SKM-1 (cell line): ENCODE measurements around the gene IFNLR1.

Experiments
- DNase-seq: peaks from one replicate; lab custom pipeline; 2025; ENCODE audit not compliant: unreplicated experiment; lab: John Stamatoyannopoulos, UW

IFNLR1 gene

DNA sequence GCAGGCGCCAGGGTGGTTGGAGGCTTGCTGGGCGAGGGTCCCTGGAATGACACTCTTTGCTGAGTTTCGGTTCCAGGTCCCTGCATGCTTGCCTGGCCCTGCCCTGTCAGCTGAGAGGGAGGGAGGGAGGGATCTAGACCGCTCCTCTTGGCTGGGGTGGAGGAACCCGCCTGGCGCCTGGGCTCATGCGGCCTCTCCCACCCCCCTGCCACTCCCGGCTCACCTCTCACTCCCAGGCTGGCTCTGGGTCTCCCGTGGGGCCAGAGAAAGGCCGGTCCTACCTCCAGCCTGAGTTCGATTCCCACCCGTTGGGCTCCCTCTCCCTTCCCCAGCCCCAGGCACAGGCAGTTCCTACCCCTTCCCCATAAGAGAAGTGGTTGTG, 19.0 kb upstream of the IFNLR1 start:
- DNase-seq = no peak

DNA sequence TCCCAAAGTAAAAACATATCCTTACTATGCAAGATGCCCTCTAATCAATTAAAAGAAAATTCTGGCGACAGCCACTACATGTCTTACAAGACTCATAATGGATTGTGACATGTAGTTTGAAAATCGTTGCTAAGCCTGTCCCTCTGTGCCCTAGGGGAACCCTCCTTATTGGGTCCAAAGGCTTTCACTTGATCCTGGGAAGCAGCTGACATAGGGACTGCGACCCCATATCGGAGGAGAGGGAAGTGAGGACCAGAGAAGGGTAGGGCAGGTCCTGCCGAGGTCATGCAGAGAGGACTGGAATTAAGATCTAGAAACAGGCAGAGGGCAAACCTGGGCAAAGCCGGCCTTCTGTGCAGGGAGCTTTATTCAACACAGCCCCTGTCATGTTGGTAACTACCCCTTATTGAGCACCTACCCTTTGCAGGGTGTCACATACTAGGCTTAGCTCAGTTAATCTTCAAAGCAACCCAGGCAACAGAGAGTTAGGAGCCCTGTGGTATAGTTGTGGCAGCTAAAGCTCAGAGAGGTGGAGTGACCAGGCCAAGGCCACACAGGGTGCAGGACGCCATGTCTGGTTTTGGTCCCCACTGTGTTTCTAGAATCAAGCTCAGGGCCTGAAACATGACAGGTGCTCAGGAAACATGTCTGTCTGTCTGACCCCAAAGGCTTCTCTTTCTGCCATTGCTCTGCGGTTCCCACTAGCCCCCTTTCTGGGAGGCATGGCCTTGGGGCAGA, 18.4 kb upstream of the IFNLR1 start:
- no peak for DNase-seq

DNA sequence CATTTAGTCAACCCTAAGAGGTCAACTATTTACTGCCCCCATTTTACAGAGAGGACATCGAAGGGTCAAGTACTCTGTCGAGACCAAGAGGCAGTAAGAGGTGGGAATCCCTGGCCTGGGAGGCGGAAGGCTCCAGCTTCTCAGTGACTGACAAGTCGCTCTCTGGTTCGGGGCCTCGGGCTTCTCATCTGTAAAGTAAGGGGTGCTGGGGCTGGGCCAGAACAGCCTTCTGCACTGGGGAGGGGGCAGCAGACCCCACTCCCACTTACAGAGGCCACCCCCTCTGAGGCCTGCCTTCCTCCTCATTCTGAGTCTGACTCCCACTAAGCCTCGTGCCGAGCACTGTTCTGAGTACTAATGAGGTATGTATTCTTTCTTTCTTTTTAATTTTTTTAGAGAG, 17.0 kb upstream of the IFNLR1 start:
- no peak for DNase-seq

DNA sequence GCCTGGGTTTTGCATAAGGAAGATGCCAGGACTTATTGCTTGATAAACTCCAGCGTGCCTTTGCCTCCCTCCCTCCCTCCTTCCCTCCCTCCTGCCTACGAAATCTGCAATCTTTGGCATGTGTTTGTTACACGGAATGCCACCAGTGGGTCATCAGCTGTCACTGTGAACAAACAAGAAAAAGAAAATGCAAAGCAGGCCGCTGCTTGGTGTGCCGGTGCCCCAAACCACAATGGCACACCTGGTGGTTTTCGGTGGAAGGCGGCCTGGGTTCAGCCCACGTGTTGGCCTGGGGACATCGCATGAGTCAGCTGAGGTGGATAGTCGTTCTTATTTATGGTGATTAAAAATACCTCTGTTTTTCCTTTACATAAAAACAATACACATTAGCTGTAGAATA, 16.3 kb upstream of the IFNLR1 start:
- DNase-seq = no peak

DNA sequence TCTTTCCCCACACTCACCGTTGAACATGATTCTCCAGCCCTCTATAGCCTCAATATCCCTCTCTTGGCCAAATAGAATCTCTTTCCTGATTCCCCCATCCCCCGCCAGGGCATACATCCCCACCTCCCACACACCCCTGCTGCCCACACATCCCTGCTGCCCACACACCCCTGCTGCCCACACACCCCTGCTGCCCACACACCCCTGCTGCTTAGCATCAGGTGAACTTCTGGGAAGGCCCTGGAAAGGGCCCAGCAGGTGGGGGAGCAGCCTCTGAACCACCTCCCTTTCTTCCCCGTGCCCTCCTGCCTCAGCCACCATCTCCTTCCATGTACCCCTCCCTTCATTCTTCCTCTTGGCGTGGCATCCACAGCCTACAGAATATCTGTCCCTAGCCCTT, 15.9 kb upstream of the IFNLR1 start:
- DNase-seq = no peak

DNA sequence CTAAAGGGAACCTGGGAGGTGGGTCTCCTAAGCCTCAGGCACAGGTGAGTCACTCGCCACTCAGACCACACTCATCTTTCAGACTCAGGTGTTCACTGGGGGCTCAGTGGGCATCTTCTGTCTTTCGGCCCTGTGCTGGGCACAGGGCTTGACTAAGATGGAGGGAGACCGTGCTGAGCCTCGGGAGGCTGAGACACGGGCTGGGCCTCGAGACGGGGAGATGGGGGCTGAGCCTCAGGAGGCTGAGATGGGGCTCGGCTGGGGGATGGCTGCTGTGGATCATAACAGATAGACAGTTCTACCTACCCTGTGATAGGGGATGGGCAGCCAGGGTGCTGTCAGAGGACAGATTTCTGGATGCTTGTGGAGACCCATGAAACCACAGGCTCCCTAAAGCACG, 15.5 kb upstream of the IFNLR1 start:
- no peak for DNase-seq

DNA sequence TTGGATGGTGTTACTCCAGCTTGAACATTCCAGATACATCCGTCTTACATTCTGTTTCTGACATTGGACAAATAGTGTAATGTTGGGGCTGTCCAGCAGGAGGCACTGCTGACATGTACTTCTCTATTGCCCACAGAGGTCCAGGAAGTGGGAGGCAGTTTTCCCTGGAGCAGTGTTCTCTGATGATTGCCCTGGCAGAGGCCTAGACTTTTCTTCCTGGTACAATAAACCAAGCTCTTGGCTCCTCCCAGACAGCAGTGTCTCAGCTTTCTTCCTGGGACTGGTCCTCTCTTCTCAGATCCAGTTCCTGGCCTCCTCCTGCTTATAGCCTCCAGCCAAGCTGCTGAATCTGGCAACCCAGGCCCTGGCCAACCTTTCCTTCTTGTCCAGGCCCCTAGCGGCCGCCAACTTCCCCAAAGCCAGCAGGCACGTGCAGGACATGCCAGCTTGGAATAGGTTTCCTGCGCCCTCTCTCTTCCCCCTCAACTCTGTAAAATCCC, 14.9 kb upstream of the IFNLR1 start:
- peak; percentile 7 for DNase-seq

DNA sequence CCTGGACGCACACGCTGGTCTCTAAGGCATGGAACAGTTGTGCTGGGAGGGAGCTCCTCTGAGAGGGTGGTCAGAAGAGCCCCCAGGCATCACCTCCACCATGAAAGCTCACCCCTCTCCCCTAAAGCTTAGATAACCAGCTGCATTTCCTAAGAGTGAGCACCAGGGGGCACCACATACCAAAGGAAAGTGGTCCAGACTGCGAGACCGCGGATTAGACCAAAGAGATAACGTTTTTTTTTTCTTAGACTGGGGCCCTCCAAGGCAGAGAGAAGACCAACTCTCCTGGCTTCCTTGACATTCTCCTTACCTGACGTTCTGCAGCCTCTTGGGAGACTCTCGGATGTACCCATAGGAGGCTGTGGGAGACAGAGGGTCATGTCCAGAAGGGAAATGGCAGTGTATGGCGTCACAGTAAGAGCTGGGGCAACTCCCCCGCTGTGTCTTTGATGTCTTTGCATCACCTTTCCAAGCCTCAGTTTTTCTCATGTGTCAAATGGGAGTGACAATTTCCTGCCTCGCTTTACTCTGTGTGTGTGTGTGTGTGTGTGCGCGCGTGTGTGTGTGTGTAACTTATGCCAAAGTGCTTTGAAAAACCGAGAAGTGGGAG, 12.3 kb upstream of the IFNLR1 start:
- DNase-seq = no peak

DNA sequence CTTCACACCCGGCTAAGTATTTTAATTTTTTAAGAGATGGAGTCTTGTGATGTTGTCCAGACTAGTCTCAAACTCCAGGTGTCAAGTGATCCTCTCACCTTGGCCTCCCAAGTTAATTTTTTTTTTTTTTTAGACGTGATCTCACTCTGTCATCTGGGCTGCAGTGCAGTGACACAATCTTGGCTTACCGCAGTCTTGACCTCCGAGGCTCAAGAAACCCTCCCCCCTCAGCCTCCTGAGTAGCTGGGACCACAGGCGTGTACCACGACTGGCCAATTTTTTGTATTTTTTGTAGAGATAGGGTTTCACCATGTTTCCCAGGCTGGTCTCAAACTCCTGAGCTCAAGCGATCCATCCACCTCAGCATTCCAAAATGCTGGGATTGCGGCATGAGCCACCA, 11.7 kb upstream of the IFNLR1 start:
- DNase-seq = no peak

DNA sequence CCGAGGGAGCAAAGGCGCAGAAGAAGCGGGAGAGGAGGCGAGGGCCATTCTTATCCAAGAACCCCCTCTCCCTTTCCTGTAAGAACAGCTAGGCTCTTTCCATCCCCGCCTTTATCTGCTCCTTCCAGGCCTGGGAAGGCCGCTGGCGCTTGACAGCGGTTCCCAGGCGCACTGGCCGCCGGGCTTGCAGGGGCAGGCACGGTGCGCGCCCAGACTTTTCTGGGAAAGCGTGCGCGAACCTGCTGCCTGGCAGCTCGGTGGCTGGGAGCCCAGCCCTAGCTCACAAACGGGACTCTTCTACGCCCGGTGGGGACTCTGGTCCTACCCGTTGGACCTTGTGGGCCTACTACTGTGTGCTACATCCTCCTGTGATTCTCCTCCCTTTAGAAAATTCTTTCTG, 8.8 kb upstream of the IFNLR1 start:
- DNase-seq = no peak

DNA sequence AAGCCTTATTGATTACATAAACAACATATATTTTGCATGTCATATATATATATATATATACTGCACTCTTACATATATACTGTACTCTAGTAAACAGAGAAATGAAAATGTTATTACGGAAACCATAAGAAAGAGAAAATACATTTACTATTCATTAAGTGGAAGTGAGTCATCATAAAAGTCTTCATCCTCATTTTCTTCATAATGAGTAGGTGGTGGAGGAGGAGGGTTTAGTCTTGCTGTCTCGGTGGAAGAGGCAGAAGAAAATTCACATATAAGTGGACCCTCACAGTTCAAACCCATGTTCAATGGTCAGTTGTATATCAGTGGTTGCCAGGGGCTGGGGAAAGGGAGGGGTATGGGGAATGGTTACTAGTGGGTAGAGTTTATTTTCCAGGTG, 8.0 kb upstream of the IFNLR1 start:
- no peak for DNase-seq

DNA sequence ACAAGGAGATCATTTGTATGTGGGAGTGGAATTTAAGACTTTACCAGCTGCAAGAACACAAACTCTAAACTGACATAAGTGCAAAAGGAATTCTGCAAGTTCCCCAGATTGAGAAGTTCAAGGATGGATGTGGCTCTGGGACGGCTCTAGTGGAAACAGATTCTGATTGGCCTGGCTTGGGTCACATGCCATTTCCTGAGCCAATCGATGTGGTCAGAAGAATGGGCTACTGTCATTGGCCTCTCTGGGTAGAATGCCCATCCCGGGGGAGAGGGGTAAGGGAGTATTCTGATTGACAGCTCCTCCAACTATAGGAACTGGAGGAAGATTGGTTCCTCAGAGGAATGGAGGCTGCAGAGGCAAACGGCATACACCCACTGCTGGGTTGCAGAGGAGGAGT, 6.0 kb upstream of the IFNLR1 start:
- DNase-seq = no peak

DNA sequence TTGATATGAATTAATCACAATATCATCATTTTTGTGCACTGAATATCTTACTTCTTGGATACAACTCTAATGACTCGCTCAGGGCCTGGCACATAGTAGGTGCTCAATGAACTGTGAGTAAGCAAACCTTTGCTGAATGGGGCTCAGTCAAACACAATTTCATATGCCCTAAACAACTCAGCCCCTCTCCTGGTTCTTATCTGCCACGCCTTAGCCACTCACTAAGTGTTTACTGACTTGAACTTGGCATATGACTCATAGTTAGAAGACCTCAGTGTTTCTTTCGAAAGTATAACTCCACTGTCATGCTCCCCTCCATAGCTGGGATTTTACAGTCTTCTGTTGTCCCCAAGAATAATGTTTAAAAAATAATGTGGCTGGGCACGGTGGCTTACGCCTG, 4.8 kb upstream of the IFNLR1 start:
- no peak for DNase-seq

DNA sequence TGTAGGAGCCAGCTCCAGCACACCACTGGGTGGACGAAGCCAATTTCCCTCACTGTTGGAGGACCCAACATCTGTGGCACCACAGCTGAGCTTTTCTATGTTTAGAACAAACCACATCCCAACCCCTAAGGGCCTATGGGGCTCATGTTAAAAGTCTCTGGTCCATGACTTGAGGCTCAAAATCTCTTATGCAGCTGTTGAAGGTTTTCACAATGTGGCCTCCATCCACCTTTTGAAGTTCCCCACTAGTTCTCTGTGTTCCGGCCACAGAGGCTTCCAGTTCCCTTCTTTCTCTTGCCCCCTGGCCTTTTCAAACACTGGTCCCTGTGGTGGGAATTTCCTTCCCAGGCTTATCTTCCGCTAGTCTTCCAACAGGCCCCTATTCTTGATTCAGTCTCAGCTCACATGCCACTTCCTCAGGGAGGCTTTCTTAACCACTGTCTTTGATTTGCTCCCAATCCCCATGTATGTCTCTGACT, 3.9 kb upstream of the IFNLR1 start:
- DNase-seq = no peak

DNA sequence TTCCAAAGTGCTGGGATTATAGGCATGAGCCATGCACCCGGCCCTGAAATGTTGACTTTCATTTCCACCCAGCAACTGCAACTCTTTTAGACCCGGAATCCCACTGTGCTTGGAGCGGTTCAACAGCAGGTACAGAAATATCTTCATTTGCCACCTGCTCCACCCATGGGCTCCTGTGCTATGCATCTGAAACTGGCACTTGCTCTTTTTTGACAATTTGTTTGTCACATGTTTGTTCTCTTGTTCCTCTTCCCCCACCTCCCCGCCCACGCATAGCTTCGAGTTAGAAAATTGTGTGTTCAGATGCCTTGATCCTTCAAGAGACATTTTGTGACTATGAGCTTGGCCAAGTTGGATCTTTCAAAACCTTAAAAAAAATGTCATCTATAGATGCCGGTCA, 2.4 kb upstream of the IFNLR1 start:
- DNase-seq = no peak

DNA sequence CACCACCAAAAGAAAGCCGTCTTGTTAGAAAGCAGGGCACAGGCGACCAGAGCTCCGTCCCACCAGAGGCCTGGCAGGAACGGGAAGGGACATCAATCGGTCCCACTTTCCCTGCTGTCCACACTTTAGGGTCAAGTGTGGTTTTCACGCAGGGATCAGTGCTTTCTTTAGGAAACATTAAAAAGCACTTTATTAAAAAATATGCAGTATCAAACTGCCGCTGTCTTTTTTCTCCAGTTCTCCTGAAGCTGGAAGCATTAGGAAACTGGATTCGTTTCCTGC, 437 bp downstream of the IFNLR1 start:
- no peak for DNase-seq

DNA sequence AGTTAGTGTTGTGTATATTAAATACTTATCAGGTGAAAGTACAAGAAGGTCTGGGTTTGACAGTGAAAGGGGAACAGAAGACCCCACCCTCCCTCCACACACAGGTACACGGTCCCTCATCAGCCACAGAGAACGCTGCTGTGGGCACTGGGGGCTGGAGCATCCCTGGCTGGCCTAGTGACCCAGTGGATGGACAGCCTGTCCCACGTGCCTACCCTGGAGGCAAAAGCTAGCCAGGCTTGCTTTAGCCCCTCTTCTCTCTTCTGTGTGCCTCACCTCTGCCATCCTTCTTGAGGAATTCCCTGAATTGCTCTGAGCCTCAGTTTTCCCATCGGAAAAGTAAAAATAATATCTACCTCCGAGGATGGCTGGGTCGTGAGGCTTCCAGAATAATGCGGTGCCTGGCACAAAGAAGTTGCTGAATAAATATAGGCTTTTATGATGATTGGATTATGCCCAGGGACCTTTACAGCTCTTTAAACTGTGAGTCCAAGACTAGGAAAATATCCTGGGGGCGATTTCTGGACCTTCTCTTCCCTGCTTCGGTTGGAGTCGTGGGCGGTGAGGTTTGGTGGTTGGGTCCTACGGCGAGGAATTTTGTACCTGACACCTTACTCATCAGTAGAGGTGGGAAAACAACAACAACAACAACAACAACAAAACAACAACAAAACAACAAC, 918 bp downstream of the IFNLR1 start:
- DNase-seq = no peak

DNA sequence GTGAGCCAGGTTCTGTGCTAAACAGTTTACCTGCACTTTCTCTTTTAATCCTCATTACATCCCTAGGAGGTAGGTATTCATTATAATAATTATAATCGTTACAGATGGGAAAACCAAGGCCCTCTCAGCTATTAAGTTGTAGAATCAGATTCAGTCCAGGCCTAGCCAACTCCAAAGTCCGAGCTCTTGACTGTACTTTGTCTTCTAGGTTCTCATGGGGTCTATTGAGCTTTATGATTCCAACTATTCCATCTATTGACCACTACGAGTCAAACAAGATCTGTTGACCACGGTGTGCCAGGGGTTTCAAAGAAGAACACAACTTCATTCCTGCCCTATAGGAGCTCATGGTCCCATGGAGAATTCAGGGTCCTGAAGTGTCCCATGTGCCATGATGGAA, 2.0 kb downstream of the IFNLR1 start:
- DNase-seq = no peak

DNA sequence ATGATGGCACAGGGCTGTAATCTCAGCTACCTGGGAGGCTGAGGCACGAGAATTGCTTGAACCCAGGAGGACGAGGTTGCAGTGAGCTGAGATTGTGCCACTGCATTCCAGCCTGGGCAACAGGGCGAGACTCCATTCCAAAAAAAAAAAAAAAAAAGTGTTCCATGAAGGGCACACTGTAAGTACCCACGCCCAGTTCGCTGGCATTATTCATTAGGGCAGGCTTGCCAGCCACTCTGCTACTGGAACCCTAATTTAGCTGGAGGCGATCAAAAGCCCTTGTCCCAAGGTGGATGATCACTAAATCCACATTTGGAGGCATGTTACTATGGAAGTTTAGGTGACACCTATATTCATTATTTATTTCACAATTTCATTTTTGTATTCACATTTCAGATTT, 5.0 kb downstream of the IFNLR1 start:
- DNase-seq = no peak

DNA sequence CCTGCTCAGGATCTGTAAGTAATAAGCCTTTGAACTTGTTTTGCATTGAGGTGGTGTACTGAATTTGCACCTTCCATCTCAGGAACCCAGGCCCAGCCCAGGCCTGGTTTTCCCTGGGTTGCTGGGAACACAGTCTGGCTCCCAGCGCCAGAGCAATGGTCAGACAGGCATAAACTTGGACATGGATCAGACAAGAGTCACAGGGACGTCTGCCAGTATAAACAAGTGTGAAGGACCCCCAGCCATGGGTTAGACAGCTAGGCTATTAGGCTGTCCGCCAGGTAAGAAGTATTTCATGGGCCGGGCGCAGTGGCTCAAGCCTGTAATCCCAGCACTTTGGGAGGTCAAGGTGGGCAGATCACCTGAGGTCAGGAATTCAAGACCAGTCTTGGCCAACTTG, 5.5 kb downstream of the IFNLR1 start:
- no peak for DNase-seq

DNA sequence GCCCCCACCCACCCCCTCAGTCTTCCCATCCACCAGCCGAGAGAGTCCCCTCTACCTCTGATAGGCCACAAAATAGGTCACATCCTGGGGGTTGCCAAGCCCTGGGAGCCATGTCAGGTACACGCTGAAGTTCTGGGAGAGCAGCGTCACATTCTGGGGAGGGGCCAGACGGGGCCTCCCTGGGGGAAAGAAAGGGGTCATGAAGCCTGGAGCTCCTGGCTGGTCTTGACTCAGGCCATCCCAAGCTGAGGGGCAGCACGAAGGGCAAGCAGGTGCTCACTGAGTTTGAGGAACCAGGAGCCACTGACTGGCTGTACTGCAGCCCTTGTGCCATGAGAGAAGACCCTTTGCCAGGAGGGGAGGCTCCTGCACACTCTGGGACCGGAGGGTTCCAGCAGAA, 6.4 kb downstream of the IFNLR1 start:
- no peak for DNase-seq

DNA sequence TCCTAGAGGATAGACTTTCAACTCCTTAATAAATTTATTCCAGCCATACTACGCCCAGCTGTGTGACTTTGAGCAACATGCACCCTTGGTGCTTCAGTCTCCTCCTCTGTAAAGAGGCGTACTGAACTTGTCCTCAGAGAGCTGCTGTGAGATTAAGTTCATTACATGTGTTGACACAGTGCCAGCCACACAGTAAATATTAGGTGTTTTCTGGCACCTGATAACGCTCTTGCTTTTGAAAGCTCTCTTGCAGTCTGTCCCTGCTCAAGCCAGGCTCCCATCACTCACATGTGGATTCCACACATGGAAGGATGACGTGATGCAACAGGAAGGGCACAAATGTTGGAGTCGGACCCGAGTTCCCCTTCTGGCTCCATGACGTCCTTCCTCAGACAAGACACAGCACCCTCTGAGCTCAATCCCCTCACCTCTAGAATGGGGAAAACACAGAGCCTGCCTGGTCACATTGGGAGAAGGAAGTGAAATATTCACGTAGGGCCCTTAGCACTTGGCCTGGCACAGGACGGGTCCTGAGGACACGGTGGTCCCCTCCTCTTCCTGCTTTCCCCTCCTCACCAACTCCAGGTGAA, 7.7 kb downstream of the IFNLR1 start:
- no peak for DNase-seq
